ENCODE measurements around the gene ADRA1B.
"Not testable (repeated sequence)": the region's sequence is repeated elsewhere in the genome, so short reads cannot be mapped to it uniquely, and the experiment has no call there.

The ADRA1B gene

DNA sequence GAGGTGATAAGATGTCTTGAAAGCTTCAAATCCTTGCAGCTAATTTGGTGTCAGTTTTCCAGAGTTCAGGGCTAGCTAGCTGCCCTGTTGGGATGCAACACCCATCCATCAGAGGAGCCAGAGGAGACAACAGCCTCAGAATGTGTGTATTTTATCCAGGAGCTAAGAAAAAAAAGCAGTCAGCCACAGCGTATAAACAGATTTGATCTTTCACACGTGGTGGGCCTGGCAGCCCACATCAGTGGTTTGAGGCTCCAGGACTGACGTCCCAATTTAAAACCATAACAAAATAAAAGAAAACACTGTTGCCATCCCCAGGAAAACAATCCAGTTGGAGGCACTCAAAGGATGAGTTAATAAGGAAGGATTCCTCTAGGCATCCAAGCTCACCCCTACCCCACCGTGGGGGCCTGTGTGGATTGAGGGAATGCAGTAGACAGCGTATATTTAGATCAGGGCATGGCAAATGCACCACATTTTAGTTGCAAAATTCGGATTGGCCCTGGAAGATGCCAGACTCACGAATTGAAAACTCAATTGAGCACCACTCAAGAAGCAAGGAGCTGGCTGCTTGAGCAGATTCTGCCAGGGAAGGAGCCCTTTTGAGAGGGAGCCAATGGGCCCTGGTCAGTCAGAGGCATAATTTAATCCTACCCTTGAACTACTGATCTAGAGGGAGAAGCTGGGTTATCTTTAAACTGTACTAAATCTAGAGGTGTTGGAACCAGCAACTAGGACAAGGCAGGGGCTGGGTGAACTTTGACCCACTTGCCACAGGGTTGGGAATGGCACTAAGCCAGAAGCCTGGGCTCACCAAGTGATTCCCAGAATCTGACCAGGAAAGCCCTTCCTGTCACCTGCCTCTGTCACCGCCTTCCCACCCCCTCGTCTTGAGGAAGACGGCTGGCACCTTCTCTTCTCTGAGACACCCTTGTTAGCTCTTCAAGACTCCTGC, 17.5 kb downstream of the ADRA1B start:
- DNase-seq, result no peak

DNA sequence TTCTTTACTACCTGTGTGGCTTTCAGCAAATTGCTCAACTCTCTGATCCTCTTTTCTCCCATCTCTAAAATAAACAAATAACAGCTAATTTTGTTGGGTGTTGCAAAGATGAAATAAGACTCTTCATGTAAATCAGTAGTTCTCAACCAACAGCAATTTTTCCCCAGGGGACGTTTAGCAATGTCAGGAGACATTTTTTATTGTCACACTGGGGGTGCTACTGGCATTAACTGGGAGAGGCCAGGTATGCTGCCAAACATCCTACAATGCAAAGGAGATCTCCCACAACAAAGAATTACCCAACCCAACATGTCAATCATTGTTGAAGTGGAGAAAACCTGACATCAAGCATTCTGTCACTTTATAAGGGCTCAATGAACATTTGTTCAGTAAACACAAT, 19.7 kb downstream of the ADRA1B start:
- DNase-seq, result no peak

DNA sequence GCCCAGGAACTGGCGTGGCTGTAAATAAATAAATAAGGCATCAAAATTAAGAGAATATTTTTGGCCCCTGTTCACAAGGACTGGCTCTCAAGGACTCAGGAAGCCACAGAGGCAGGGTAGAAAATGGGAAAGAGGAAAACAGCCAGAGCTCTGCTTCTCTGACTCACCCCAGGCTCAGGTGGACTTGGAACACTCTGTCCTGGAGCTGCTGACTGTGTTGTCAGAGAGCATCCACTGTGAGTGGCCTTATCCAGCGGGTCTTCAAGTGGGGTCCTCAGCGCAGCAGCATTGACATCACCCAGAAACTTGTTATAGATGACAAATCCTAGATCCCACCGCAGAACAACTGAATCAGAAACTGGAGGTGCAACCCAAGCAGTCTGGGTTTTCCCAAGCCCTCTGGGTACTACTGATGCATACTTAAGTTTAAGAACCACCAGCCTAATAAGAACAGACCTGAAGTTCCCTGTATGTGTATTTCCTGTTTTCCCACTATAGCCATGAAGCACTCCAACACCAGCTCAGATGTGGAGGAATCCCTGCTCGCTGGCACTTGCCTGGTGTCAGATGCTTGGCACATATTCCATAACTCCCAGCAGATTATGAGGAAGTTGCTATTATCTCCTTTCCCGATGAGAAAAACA, 20.5 kb downstream of the ADRA1B start:
- DNase-seq, result no peak

DNA sequence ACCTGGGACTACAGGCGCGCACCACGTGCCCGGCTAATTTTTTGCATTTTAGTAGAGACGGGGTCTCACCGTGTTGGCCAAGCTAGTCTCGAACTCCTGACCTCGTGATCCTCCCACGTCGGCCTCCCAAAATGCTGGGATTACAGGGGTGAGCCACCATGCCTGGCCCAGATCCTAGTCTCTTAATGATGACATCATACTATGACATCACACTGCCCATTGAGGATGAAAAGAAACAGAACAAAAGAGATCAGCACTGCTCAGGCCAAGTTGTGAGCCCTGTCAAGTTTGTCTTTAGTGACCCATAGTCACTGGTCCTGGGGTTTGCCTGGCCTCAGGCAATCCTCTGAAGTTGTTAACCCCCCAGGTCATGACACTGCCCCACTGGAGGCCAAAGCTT, 21.3 kb downstream of the ADRA1B start:
- DNase-seq, result no peak

DNA sequence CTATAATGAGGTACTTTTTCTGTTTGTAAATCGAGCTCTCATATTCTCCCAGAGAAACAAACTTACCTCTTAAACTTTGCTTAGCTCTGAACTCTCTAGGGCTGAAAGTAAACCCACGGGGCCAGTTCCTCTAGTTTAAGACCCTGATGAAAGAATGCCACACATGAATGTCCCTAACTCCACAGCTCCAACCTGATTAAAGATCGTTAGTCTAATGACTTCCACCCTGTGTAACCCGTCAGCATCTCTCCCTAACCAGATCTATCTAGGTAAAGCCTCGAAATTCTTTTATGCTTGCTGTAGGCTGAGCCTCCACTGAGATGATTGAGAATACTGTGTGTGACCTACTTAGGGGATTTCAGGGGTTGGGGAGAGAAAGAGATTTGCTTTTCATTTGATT, 27.0 kb downstream of the ADRA1B start:
- no peak for DNase-seq

DNA sequence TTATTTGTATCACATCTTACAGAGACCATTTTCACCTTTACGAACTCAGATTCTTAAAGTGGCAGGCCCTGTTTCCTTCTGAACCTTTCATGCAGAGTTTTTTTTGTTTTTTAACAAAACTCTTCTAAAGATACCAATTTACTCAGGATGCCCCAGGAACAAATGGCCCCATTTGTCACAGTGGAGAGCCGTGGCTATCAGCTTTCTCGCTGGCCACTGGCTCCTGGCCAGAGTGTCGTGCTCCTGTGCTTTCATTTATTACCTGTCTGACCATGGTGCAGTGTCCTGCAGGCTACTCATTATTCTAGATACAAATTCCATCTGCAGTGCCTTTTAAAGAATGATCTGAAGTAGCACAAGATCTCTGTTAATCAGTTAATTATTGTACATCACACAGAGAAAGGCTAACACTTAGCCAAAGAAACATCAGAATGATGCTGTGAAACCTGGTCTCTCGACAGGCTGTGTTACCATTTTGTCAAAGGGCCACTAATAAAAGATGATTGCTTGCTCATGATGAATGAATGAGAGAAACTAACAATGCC, 27.8 kb downstream of the ADRA1B start:
- no peak for DNase-seq

DNA sequence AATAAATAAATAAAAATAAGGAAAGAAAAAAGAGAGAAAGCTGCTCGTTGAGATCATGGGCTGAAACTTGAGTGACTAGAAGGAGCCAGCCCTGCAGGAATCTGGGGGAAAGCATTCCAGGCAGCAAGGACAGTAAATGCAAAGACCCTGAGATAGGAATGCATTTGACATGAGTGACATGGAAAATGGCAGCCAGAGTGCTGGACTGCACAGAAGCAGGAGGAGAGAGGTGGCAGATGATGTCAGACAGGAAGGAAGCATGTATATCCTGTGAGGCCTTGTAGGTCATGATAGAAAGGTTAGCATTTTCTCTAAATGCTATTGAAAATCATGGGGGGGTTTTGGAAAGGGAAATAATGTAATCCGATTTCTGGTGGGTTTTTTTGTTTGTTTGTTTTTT, 29.1 kb downstream of the ADRA1B start:
- DNase-seq, result no peak

DNA sequence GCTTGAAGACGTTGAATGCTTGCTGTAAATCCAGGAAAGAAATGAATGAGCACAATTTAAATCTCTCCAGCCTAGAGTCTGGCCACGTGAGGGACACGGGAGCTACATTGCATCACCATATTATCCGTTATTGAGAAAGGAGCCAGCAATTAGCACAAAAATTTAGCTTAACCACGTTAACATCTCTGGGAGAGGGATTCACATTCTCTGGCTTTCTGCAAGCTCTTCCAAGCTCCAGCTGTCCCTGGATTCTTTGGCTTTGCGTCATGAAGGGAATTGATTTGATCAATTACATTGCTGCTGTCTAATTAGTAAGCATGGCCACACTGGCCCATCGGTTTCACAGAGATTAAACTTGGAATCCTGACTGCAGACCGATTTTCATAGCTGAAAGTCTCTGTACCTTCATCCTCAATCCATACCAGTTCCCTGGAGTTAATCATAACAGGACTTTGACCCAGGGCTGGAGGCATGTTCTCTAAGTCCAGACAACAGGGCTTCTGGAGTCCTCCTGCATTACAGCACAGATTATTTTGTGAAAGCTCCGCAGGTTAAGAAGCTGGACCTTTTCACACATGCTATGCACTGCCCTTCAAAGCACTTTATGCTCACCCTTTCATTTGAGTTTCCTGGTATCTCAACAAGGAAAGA, 31.6 kb downstream of the ADRA1B start:
- DNase-seq, result no peak

DNA sequence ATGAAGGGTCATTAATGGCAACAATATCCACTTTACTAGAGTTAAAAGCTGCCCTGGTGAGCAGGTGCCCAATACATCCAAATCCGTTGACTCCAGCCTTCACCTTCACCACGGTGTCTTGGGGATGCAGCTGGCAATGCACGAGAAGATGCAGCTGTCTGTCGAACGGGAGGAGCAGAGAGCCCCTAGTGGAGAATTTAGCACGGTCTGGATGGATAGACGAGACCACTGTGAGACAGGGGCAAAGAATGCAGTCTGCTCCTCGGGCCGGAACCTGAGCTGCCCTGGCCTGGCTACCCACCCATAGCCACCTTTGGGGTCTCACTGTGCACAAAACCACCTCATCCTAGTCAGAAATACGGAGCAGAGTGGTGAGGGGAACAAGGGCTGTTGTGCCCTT, 35.1 kb downstream of the ADRA1B start:
- no peak for DNase-seq

DNA sequence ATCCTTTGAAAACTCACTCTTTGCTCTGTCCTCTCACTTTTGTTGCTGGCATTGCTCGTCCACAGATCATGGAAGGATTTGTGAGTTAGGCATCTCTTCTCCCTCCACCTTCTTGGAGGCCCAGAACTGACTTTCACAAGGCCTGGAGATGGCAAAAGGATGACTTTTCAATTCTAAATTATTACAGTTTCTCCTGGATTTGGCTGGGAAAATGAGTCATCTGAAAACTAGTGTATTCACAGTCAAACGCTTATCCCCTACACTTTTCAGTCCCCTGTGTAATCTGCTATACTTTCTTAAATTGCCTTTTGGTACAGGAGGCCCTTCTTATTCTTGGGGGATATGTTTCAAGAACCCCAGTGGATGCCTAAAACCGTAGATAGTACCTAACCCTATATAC, 35.6 kb downstream of the ADRA1B start:
- DNase-seq, result no peak

DNA sequence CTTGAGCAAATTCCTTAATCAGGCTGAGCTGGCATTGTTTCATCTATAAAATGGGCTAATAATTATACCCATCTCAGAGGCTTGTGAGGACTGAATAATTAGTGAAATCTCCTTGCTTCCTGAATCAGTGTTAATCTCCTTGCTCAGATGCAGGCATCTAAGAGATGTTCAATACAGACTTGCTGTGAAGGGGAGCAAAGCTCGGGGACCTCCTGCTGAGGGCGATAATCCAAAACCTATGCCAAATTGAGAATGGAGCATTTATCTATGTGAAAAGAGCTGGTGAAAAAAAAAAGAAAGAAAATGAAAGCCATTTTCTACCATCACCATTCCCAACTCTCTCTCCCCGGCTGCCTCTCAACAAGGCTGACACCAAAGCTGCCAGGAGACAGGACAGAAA, 37.3 kb downstream of the ADRA1B start:
- DNase-seq, result no peak

DNA sequence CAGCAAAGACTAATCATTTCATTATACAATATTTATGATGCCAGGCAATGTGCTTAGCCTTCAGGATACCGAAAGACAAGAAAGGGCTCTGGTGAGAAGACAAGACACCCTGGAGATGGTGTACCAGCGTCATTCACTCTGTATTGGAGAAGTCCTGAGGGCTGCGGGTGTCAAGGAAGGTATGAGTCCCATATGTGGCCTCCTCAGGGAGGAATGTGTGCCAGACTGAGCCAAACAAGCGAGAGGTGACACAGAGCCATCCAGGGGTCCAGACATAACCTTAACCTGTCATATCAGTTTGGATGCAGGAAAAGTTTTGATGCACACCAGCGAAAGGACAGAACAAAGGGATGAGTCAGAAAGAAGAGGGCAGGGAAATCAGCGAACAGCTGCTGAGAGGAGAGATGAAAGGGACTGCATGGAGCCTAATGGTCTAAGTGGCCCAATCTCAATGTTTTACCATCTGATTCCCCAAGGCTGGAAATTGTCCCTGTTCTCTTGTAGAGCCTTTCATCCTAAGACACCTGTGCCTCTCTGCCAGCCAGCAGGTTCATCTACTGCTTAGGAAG, 38.9 kb downstream of the ADRA1B start:
- DNase-seq, result no peak

DNA sequence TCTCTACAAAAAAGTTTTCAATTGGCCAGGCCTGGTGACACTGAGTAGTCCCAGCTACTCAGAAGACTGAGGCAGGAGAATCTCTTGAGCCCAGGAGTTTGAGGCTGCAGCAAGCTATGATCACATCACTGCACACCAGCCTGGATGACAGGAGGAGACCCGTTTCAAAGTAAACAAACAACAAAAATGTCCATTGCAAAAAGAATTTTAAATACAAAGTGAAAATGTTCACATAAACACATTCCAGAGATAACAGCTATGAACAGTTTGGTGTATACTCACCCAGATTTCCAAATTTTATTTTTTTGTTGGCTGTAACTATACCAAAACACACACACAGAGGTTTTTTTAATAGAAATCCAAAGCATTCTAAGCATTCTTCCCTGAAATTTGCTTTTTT, 39.8 kb downstream of the ADRA1B start:
- no peak for DNase-seq

DNA sequence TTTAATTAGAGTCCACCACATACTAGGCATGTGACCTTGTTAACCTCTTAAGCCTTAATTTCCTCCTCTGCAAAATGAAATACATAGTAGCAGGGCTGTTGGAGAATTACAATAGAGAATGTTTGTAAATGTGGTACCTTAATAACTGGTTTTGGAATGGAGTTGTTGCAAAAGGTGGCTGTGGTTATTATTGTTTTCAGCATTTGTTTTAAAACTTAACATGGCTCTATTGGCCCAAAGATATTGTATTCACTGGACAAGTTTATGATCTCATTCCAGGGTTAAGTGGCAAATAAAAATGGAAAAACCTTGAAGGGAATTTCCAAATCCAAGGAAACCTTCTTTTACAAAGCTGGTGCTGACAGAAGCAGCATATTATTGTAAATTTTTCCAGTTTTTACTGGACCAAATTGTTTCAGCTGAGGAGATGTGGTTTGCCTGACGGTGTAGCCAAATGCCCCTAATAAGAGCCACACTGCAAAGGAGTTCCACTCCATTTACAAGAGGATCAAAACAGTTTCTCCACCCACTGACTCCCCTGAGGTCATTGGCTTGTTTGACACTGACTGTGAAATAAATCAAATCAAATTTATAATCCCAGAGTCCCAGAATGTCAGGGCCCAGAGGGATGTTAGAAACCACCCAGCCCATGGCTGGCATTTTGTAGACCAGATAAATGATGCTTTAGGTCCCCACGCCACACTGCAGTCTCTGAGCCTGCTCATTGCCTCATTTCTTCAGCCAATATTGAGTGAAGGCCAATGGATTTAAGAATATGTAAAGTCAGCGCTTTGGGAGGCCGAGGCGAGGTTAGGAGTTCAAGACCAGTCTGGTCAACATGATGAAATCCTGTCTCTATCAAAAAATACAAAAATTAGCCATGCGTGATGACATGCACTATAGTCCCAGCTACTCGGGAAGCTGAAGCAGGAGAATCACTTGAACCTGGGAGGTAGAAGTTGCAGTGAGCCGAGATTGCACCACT, 45.2 kb downstream of the ADRA1B start:
- no peak for DNase-seq

DNA sequence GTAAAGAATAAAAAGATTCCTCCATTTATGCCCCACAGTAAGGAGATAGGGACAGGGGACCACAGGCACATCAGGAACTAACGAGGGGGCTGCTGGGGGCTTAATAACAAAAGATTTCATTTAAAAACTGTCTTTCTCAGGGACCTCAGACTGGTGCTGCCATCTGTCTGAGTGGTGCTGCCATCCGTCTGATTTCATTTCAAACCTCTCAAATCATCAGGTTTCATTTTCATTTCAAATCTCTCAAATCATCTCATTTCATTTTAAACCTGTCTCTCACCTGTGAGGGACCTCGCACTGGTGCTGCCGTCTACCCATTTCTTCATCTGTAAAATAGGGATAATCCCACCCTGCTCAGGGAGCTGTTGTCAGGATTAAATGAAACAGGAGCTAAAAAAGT, 45.9 kb downstream of the ADRA1B start:
- no peak for DNase-seq

DNA sequence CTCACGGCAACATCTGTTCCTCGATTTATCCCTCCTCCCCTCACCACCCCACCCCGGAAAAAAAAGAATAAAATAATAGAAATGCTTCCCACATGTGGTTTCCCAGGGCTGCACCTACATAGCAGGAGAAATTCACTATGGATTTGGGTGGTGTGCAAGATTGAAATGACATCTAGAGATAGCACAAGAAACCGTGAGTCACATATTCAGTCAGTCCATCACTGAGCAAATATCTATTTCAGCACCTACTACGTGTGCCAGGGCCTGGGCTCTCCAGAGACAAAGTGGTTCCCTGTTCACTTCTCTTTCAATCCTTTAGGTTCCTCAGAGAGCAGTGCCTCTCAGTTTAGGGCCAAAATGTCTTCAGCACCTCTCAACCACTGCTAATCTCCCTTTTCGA, 47.7 kb downstream of the ADRA1B start:
- no peak for DNase-seq

DNA sequence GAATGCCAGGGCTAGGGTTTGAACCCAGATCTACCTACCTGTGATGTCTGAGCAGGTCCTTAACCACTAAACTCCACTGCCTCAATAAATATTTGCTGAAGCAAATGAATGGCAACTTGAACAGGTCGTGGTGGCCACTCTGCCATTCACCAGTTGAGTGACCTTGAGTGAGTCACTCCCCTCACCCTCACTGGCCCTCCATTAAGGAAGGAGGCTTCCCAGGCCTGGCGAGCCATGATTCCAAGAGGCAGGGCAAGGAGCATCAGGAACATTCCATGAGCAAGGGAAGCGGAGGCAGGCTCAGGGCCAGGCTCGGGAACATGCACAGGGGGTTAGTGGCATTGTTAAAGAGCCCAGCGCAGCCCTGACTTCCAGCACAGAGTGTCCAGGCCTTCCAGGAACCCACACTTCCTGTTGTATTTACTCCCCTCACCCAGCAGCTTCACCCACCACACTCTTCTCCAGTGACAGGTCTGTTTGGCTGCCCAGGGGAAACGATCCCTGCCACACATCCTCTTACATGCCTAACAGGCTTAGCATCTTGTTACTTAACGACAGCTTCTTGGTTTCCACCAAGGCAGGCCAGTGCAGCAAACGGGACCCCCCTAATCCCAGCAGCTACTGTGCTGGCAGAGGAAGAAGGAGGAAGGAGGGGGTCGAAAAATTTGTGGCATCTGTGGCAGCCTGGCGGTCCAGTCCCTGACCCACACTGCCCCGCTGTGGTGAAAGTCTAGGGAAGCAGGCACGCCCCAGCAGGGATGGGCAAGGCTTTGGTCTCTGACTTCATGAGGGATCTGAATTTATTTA, 49.0 kb downstream of the ADRA1B start:
- DNase-seq, result no peak

DNA sequence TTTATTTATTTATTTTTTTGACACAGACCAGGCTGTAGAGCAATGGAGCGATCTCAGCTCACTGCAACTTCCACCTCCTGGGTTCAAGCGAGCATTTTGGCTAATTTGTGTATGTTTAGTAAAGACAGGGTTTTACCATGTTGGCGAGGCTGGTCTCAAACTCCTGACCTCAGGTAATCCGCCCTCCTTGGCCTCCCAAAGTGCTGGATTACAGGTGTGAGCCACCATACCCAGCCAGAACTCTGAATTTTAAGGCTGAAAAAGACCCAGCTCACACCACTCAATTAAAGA, 49.5 kb downstream of the ADRA1B start:
- not testable (repeated sequence) for DNase-seq

DNA sequence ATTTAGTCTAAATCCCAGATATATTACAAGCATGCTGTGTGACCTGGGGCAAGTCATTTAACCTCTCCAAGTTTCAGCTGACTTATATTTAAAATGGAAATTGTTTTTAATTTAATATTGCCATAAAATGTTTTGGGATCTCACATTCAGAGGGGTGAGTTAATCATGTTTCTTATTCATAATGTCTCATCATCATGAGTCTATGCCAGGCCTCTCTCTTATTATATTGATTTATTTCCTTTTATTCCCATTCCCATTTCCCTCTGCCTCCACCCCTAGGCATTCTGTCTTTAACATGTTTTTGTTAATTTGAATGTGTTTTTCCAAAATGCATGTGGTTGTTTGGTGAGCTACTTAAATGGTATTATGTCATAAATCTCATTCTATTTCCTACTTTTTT, 53.7 kb downstream of the ADRA1B start:
- DNase-seq, result no peak

DNA sequence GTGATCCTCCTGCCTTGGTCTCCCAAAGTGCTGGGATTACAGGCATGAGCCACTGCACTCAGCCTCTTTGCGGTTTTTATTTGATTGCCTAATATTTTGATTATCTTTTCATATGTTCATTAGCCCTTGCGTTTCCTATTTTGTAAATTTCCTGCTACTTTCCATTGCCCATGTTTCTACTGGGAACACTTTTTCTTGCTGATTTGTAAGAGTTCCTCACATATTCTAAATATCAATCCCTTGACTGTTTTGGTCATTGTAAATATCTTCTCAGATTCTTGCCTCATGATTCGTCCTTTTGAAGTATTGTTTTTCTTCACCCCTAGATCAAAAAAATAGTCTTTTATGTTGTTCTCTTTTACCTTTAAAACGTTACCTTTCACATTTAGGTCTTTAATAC, 54.8 kb downstream of the ADRA1B start:
- no peak for DNase-seq

DNA sequence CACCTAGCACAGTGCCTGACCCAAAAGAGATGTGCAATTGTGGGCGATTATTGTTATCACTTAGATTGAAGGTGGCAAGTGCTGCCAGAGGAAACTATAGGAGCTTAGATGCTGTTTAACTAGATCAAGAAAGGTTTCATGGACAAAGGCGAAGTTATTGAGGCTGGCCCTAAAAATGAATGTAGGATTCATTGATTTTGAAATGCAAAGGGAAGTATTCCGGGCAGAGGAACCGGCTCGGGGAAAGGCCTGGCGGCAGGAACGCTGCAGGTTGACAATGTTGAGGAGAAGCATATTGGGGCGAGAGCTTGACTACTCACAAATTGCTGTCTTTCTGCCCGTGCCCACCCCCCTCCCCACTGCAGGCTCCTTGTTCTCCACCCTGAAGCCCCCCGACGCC, 55.2 kb downstream of the ADRA1B start:
- DNase-seq, result no peak
